H1 (cell line): Measurements from ENCODE around the gene PTPRC. TPM values are rescaled to one million over a fixed set of nuclear protein-coding genes. Genes with fewer than 3 reads are reported as not detected.

Source experiments
- CTCF ChIA-PET: fragments of 300-600 bp; sonication (Branson Sonifier 250); formaldehyde crosslinking; loops from one replicate; lab custom pipeline; 2021; ENCODE audit not compliant: partially characterized antibody; lab: Charles Lee
- POLR2A ChIA-PET: fragments of 300-600 bp; sonication (Branson Sonifier 250); formaldehyde crosslinking; loops from one replicate; lab custom pipeline; 2021; ENCODE audit warnings: inconsistent platforms; ENCODE audit not compliant: partially characterized antibody; lab: Charles Lee
- DNase-seq, 2 experiments: peaks; one replicate each; pipeline versions ENCODE4 v3.0.0 to v3.0.0-alpha.2; 2010 to 2022; ENCODE audit warnings: low spot score in 2 of 2, low read depth in 1 of 2, mixed read lengths in 1 of 2
- FAIRE-seq: peaks from 2 replicates; lab custom pipeline; 2011; peaks lifted over from hg19 to GRCh38; lab: Jason Lieb, UNC
- H2AFZ ChIP-seq: 2 replicates; pipeline ENCODE4 v1.8.1; 2012; ENCODE audit warnings: low read length, inconsistent platforms
- H2AK5ac ChIP-seq: 2 replicates; pipeline ENCODE4 v1.6.1; 2013; ENCODE audit warnings: low read depth, low read length
- H2BK120ac ChIP-seq: replicated peaks from 2 replicates; pipeline ENCODE3; 2013; ENCODE audit warnings: low read depth, low read length, inconsistent platforms
- H2BK12ac ChIP-seq: 2 replicates; pipeline ENCODE4 v1.6.1; 2013; ENCODE audit warnings: low read depth, low read length
- H2BK15ac ChIP-seq: 2 replicates; pipeline ENCODE4 v1.6.1; 2013; ENCODE audit warnings: low read length
- H2BK20ac ChIP-seq: 2 replicates; pipeline ENCODE4 v1.6.1; 2013; ENCODE audit warnings: low read length
- H2BK5ac ChIP-seq: 2 replicates; pipeline ENCODE4 v1.6.1; 2013; ENCODE audit warnings: low read depth, low read length
- H3K14ac ChIP-seq: 2 replicates; pipeline ENCODE4 v1.6.1; 2013; ENCODE audit warnings: inconsistent platforms; ENCODE audit not compliant: insufficient read length
- H3K18ac ChIP-seq: 2 replicates; pipeline ENCODE4 v1.6.1; 2013; ENCODE audit warnings: low read length; ENCODE audit errors: extremely low read depth
- H3K23ac ChIP-seq: 2 replicates; pipeline ENCODE4 v1.6.1; 2013; ENCODE audit warnings: inconsistent platforms; ENCODE audit not compliant: insufficient read length
- H3K23me2 ChIP-seq: 2 replicates; pipeline ENCODE4 v1.6.1; 2013; ENCODE audit warnings: low read depth, low read length
- H3K27ac ChIP-seq: 2 replicates; pipeline ENCODE4 v1.6.1; 2011; ENCODE audit warnings: low read depth, low read length, inconsistent platforms
- H3K27me3 ChIP-seq, 4 experiments: replicated peaks in 1 of 4; 1 replicate in 1 of 4; 2 replicates in 3 of 4; pipeline versions ENCODE4 v1.6.1 to v1.8.1; 2011 to 2013; ENCODE audit warnings: low read length in 3 of 4, mild to moderate bottlenecking in 3 of 4, inconsistent platforms in 2 of 4, mixed read lengths in 2 of 4, moderate library complexity in 1 of 4; ENCODE audit not compliant: control insufficient read depth in 3 of 4, insufficient read depth in 3 of 4; ENCODE audit errors: extremely low read depth in 1 of 4
- H3K36me3 ChIP-seq, 4 experiments: 2 replicates each; pipeline versions ENCODE4 v1.6.1 to v1.8.1; 2011 to 2013; ENCODE audit warnings: mild to moderate bottlenecking in 4 of 4, low read length in 3 of 4, moderate library complexity in 2 of 4, control low read depth in 1 of 4, inconsistent platforms in 1 of 4; ENCODE audit not compliant: insufficient read depth in 4 of 4, control insufficient read depth in 2 of 4
- H3K4ac ChIP-seq: replicated peaks from 2 replicates; pipeline ENCODE3; 2013; ENCODE audit warnings: low read length, low read depth, mixed read lengths, inconsistent platforms; ENCODE audit not compliant: insufficient read length
- H3K4me1 ChIP-seq, 4 experiments: replicated peaks in 1 of 4; 1 replicate in 1 of 4; 2 replicates in 3 of 4; pipeline versions ENCODE4 v1.6.1 to v1.8.1; 2011 to 2013; ENCODE audit warnings: low read length in 3 of 4, inconsistent platforms in 2 of 4, mixed read lengths in 1 of 4; ENCODE audit not compliant: insufficient read depth in 4 of 4, control insufficient read depth in 3 of 4
- H3K4me2 ChIP-seq, 2 experiments: 2 replicates each; pipeline versions ENCODE4 v1.6.1 to v1.8.1; 2011 to 2013; ENCODE audit warnings: low read depth in 2 of 2, low read length in 2 of 2, control low read depth in 1 of 2, inconsistent platforms in 1 of 2, mild to moderate bottlenecking in 1 of 2; ENCODE audit not compliant: insufficient read depth in 1 of 2
- H3K4me3 ChIP-seq, 4 experiments: fragments of 200-600, 300-600 bp in 1 of 4; sonication (generic), shearing (Covaris generic), sonication (Bioruptor Twin) in 1 of 4; 2 replicates each; pipeline versions ENCODE4 v1.5.1 to v1.8.1; 2011 to 2016; ENCODE audit warnings: low read length in 4 of 4, low read depth in 3 of 4, control low read depth in 2 of 4, inconsistent platforms in 2 of 4, mild to moderate bottlenecking in 2 of 4, mixed read lengths in 1 of 4, moderate library complexity in 1 of 4; ENCODE audit not compliant: insufficient read depth in 2 of 4; ENCODE audit errors: extremely low read depth in 1 of 4
- H3K56ac ChIP-seq: replicated peaks from 2 replicates; pipeline ENCODE3; 2013; ENCODE audit warnings: low read depth, mild to moderate bottlenecking, mixed read lengths, low read length, inconsistent platforms; ENCODE audit not compliant: insufficient read length
- H3K79me1 ChIP-seq: 2 replicates; pipeline ENCODE4 v1.6.1; 2013; ENCODE audit warnings: low read depth, low read length, control low read depth
- H3K79me2 ChIP-seq, 2 experiments: 2 replicates each; pipeline versions ENCODE4 v1.6.1 to v1.8.1; 2012 to 2013; ENCODE audit warnings: low read length in 2 of 2, mild to moderate bottlenecking in 2 of 2, inconsistent platforms in 1 of 2; ENCODE audit not compliant: insufficient read depth in 2 of 2, control insufficient read depth in 1 of 2
- H3K9ac ChIP-seq, 4 experiments: replicated peaks in 1 of 4; 1 replicate in 1 of 4; 2 replicates in 3 of 4; pipeline versions ENCODE4 v1.6.1 to v1.8.1; 2011 to 2013; ENCODE audit warnings: low read depth in 3 of 4, low read length in 3 of 4, control low read depth in 2 of 4, mild to moderate bottlenecking in 2 of 4, moderate library complexity in 2 of 4, inconsistent platforms in 1 of 4; ENCODE audit errors: extremely low read depth in 1 of 4
- H3K9me3 ChIP-seq, 2 experiments: 2 replicates each; pipeline versions ENCODE4 v1.6.1 to v1.8.1; 2012 to 2013; ENCODE audit warnings: mild to moderate bottlenecking in 2 of 2, moderate library complexity in 2 of 2, control low read depth in 1 of 2, inconsistent platforms in 1 of 2, low read depth in 1 of 2, low read length in 1 of 2, mixed read lengths in 1 of 2; ENCODE audit not compliant: insufficient read depth in 2 of 2
- H4K20me1 ChIP-seq, 2 experiments: replicated peaks in 1 of 2; 2 replicates each; pipeline versions ENCODE3 to v1.8.1; 2011 to 2013; ENCODE audit warnings: inconsistent platforms in 2 of 2, low read length in 2 of 2, mild to moderate bottlenecking in 1 of 2; ENCODE audit not compliant: insufficient read depth in 2 of 2, control insufficient read depth in 1 of 2
- H4K5ac ChIP-seq: 2 replicates; pipeline ENCODE4 v1.6.1; 2013; ENCODE audit warnings: low read length, low read depth, mixed read lengths, inconsistent platforms; ENCODE audit not compliant: insufficient read length
- H4K8ac ChIP-seq: 2 replicates; pipeline ENCODE4 v1.8.0; 2013; ENCODE audit warnings: mild to moderate bottlenecking, moderate library complexity, low read length, inconsistent platforms; ENCODE audit not compliant: insufficient read depth; ENCODE audit errors: extremely low read depth
- H4K91ac ChIP-seq: replicated peaks from 2 replicates; pipeline ENCODE3; 2013; ENCODE audit warnings: low read length, mixed read lengths, inconsistent platforms; ENCODE audit not compliant: insufficient read length
- BRCA1 ChIP-seq: IDR thresholded peaks from 2 replicates; pipeline ENCODE4 v1.6.1; 2012; ENCODE audit warnings: low read depth, low read length, improper control_type of control experiment
- RNF2 ChIP-seq: fragments of 200-900, 300-1000 bp; sonication (generic); IDR thresholded peaks from 2 replicates; pipeline ENCODE4 v1.7.1; 2016; ENCODE audit warnings: borderline replicate concordance, low read depth, mild to moderate bottlenecking, antibody characterized with exemption, low read length; ENCODE audit not compliant: poor library complexity, severe bottlenecking; ENCODE audit errors: missing control alignments
- TCF12 ChIP-seq: IDR thresholded peaks from 2 replicates; pipeline ENCODE4 v1.6.1; 2011; ENCODE audit warnings: low read depth, mild to moderate bottlenecking, low read length
- WGBS, 2 experiments: shearing (Covaris generic) in 1 of 2; methylation state at CpG; one replicate each; pipeline versions ENCODE4 v1.1.6 to v1.1.7; 2013 to 2015; ENCODE audit warnings: low lambda C conversion rate in 2 of 2, mixed read lengths in 2 of 2, inconsistent platforms in 1 of 2, low coverage in 1 of 2, missing lambda C conversion rate in 1 of 2; ENCODE audit not compliant: insufficient replicate concordance in 2 of 2, insufficient coverage in 1 of 2, insufficient read length in 1 of 2; ENCODE audit errors: extremely low coverage in 1 of 2, missing lambda C conversion rate in 1 of 2; 5-methylcytosine and 5-hydroxymethylcytosine counted together
- polyA plus RNA-seq, 7 experiments: library from polyadenylated mRNA; depleted of rRNA in 3 of 7; stranded (reverse) in 5 of 7; unstranded in 2 of 7; fragments of >200 nt in 5 of 7; fragments of 200-250 nt in 2 of 7; gene quantifications; 1 replicate in 5 of 7; 2 replicates in 1 of 7; 4 replicates in 1 of 7; pipeline versions ENCODE4 v1.2.1 to v1.2.3, GENCODE V29; 2011 to 2013; ENCODE audit warnings: missing spikeins in 2 of 7, mixed read lengths in 2 of 7
- total RNA-seq: library from RNA; stranded (reverse); fragmentation: NEBNext Ultra II Directional; extraction: Animal tissue kit (Norgen Biotek cat#: 25700); gene quantifications from 2 replicates; pipeline ENCODE4 v1.2.1, GENCODE V29; 2021

PTPRC gene
- total and polyA plus RNA-seq, 2 of the 8 experiments (the other 6 are each of a cell fraction or from before 2014, with no cell fraction given): 0.05 TPM; not detected in 1

GRCh38 chr1:198656500-198656932 lies 17.7 kb downstream of the PTPRC start:
- Histone ChIP-seq H3K4me1 (no peaks in the 10 kb centered on the region), H3K18ac (no peak overlapping the region), H3K23me2 (no peaks in the 10 kb centered on the region), H3K9me3 (no peaks in the 10 kb centered on the region), H2BK20ac (no peak overlapping the region), H2BK120ac (no peak overlapping the region), H3K79me1 (no peaks in the 10 kb centered on the region), H3K36me3 (no peaks in the 10 kb centered on the region), H3K4me3 (no peak overlapping the region), H3K14ac (no peak overlapping the region), H3K27ac (no peak overlapping the region)
- no peak for DNase-seq
- TF ChIP-seq RNF2: no peak
- TF ChIP-seq BRCA1: no peak
- TF ChIP-seq TCF12: no peak
- TF ChIP-seq, all 59 proteins: peak for 0
- H3K4me2 ChIP-seq: no peak overlapping the region
- no peak overlapping the region for H2BK12ac ChIP-seq
- FAIRE-seq: no peak
- 93% methylated on average over 4 of the region's 4 CpGs; no CpG with 5 or more reads in 1 of the 2 experiments for WGBS, 2 experiments
- no peak overlapping the region for H4K5ac ChIP-seq
- H3K23ac ChIP-seq: no peak overlapping the region
- no peak overlapping the region for H3K9ac ChIP-seq
- ChIA-PET POLR2A (no interaction called here), CTCF (no interaction called here)
- no peak overlapping the region for H4K8ac ChIP-seq
- H3K27me3 ChIP-seq: no peaks in the 10 kb centered on the region
- peak overlapping the region; percentile 38; the same call in 1 of the 2 replicates for H2AFZ ChIP-seq
- no peak overlapping the region for H3K4ac ChIP-seq
- no peak overlapping the region for H4K91ac ChIP-seq
- H3K56ac ChIP-seq: no peak overlapping the region
- no peaks in the 10 kb centered on the region for H4K20me1 ChIP-seq
- H3K79me2 ChIP-seq: no peaks in the 10 kb centered on the region
- no peak overlapping the region for H2BK15ac ChIP-seq
- H2BK5ac ChIP-seq: no peak overlapping the region
- H2AK5ac ChIP-seq: no peak overlapping the region
